Measurements from ENCODE around the gene LYRM7. TPM values are rescaled to one million over a fixed set of nuclear protein-coding genes. Genes with fewer than 3 reads are reported as not detected.

The LYRM7 gene
- total RNA-seq, 1 donor from 2014 or later: 11.9 TPM

- no peak overlapping the region for H3K4me3 Mint-ChIP-seq
- H3K27ac Mint-ChIP-seq: no peak overlapping the region
- DNase-seq: peak; percentile 33
- H3K9me3 Mint-ChIP-seq: no peaks in the 10 kb centered on the region
- ChIA-PET POLR2A (interaction anchor here (0.7 to 6.1 kb wide), 17 partner anchors 10 to 158 kb away, joined by 3 to 71 read pairs (median 5); partner anchors contain the start of genes CDC42SE2 and HINT1), CTCF (interaction anchor here (0.8 to 0.9 kb wide), 5 partner anchors 11 to 157 kb away, joined by 3 to 4 read pairs (median 3); partner anchors contain the start of gene CDC42SE2)
- no peak for TF ChIP-seq CTCF (IDR thresholded peaks at IDR 0.05)
- peak; percentile 84 for ATAC-seq (ENCODE audit: low read depth)
- intact Hi-C loops (cut with micrococcal nuclease): loop anchor here (1.0 to 2.0 kb wide), 4 partner anchors 12 to 54 kb away; partner anchors contain the start of gene LYRM7
- H3K4me1 Mint-ChIP-seq: peaks cover 27% of the 10 kb centered on the region
- H3K27me3 Mint-ChIP-seq: no peaks in the 10 kb centered on the region
- H3K36me3 Mint-ChIP-seq (ENCODE audit: low read depth): peaks cover 22% of the 10 kb centered on the region
Measured at GRCh38 chr5:131224387-131225201, 53.9 kb downstream of the LYRM7 start.

- no peak overlapping the region for H3K4me3 Mint-ChIP-seq
- intact Hi-C loops (cut with micrococcal nuclease): loop anchor here (2.0 kb wide), 1 partner anchor 17 kb away; no protein-coding TSS in a partner anchor
- no peak for ATAC-seq (ENCODE audit: low read depth)
- no peak for TF ChIP-seq CTCF (IDR thresholded peaks at IDR 0.05)
- ChIA-PET POLR2A (interaction anchor here (0.6 to 6.1 kb wide), 13 partner anchors 11 to 157 kb away, joined by 3 to 71 read pairs (median 5); partner anchors contain the start of gene CDC42SE2), CTCF (interaction anchor here (0.9 kb wide), 2 partner anchors 39 to 157 kb away, joined by 3 read pairs; partner anchors contain the start of gene CDC42SE2)
- no peaks in the 10 kb centered on the region for H3K9me3 Mint-ChIP-seq
- no peaks in the 10 kb centered on the region for H3K27me3 Mint-ChIP-seq
- peaks cover 16% of the 10 kb centered on the region for H3K36me3 Mint-ChIP-seq (ENCODE audit: low read depth)
- peaks cover 34% of the 10 kb centered on the region for H3K4me1 Mint-ChIP-seq
- DNase-seq: no peak
- H3K27ac Mint-ChIP-seq: no peak overlapping the region
Measured at GRCh38 chr5:131225282-131225974, 54.7 kb downstream of the LYRM7 start.

GRCh38 chr5:131226899-131227298 lies 56.2 kb downstream of the LYRM7 start:
- no peak overlapping the region for H3K4me3 Mint-ChIP-seq
- H3K9me3 Mint-ChIP-seq: no peaks in the 10 kb centered on the region
- ChIA-PET POLR2A (interaction anchor here (0.7 to 1.2 kb wide), 2 partner anchors 26 to 37 kb away, joined by 3 to 4 read pairs; partner anchors contain the start of gene CDC42SE2), CTCF (interaction anchor here (1.2 kb wide), 1 partner anchor 155 kb away, joined by 4 read pairs; no protein-coding TSS in a partner anchor)
- ATAC-seq (ENCODE audit: low read depth) (no peak), DNase-seq (no peak)
- TF ChIP-seq CTCF (IDR thresholded peaks at IDR 0.05): no peak
- no peaks in the 10 kb centered on the region for H3K27me3 Mint-ChIP-seq
- intact Hi-C loops (cut with micrococcal nuclease): no loop called here
- H3K4me1 Mint-ChIP-seq: peaks cover 31% of the 10 kb centered on the region
- H3K36me3 Mint-ChIP-seq (ENCODE audit: low read depth): peaks cover 6% of the 10 kb centered on the region
- H3K27ac Mint-ChIP-seq: no peak overlapping the region

GRCh38 chr5:131228646-131229045 lies 57.9 kb downstream of the LYRM7 start:
- Mint-ChIP-seq H3K4me1 (peaks cover 29% of the 10 kb centered on the region), H3K36me3 (ENCODE audit: low read depth) (peaks cover under 1% of the 10 kb centered on the region), H3K27ac (no peak overlapping the region), H3K27me3 (no peaks in the 10 kb centered on the region), H3K9me3 (no peaks in the 10 kb centered on the region), H3K4me3 (no peak overlapping the region)
- intact Hi-C loops (cut with micrococcal nuclease): no loop called here
- CTCF ChIA-PET: interaction anchor here (1.6 to 2.4 kb wide), 2 partner anchors 36 to 153 kb away, joined by 5 read pairs; no protein-coding TSS in a partner anchor
- no peak for ATAC-seq (ENCODE audit: low read depth)
- DNase-seq: no peak
- POLR2A ChIA-PET: interaction anchor here (0.5 to 1.9 kb wide), 6 partner anchors 13 to 47 kb away, joined by 3 to 8 read pairs (median 4); partner anchors contain the start of gene CDC42SE2
- TF ChIP-seq CTCF (IDR thresholded peaks at IDR 0.05): no peak
